Neural cell (in vitro differentiated cells): ENCODE results near the gene CNN3. TPM values are rescaled to one million over a fixed set of nuclear protein-coding genes. Genes with fewer than 3 reads are reported as not detected.

ENCODE experiments used
- H2AFZ ChIP-seq: fragments of 200-600, 300-800 bp; sonication (generic), shearing (Covaris generic); 2 replicates; pipeline ENCODE4 v1.6.0; 2014; ENCODE audit warnings: low read depth, mild to moderate bottlenecking, antibody characterized with exemption, low read length, moderate library complexity
- H3F3A ChIP-seq: fragments of 200-600 bp; shearing (Covaris generic); 2 replicates; pipeline ENCODE4 v1.6.1; 2016; ENCODE audit warnings: mild to moderate bottlenecking, moderate library complexity, mixed read lengths, antibody characterized with exemption, low read length; ENCODE audit not compliant: insufficient read depth, poor library complexity, severe bottlenecking
- H3K27ac ChIP-seq: fragments of 200-600, 300-800 bp; sonication (generic), shearing (Covaris generic); 2 replicates; pipeline ENCODE4 v1.5.1; 2014; ENCODE audit warnings: mild to moderate bottlenecking, low read length, moderate library complexity
- H3K27me3 ChIP-seq: fragments of 300-800, 200-600 bp; sonication (generic), shearing (Covaris generic); 2 replicates; pipeline ENCODE4 v1.6.0; 2014; ENCODE audit warnings: mild to moderate bottlenecking, low read depth, low read length, moderate library complexity; ENCODE audit not compliant: insufficient read depth
- H3K36me3 ChIP-seq: fragments of 300-800, 200-600 bp; sonication (generic), shearing (Covaris generic); 2 replicates; pipeline ENCODE4 v1.5.1; 2014; ENCODE audit warnings: mild to moderate bottlenecking, antibody characterized with exemption, low read length, moderate library complexity; ENCODE audit not compliant: insufficient read depth
- H3K4me2 ChIP-seq: fragments of 300-800, 200-600 bp; sonication (generic), shearing (Covaris generic); 2 replicates; pipeline ENCODE4 v1.6.0; 2014; ENCODE audit warnings: mild to moderate bottlenecking, low read length
- H3K4me3 ChIP-seq: fragments of 300-800, 200-600 bp; sonication (generic), shearing (Covaris generic); 2 replicates; pipeline ENCODE4 v1.5.1; 2014; ENCODE audit warnings: mild to moderate bottlenecking, low read length, moderate library complexity
- H3K79me2 ChIP-seq: fragments of 200-600 bp; shearing (Covaris generic); replicated peaks from 2 replicates; pipeline ENCODE4 v1.6.0; 2014; ENCODE audit warnings: mild to moderate bottlenecking, low read length, moderate library complexity; ENCODE audit not compliant: insufficient read depth
- H3K9ac ChIP-seq: fragments of 300-800, 200-600 bp; sonication (generic), shearing (Covaris generic); 2 replicates; pipeline ENCODE4 v1.6.1; 2016; ENCODE audit warnings: mild to moderate bottlenecking, low read length, mixed read lengths
- H3K9me2 ChIP-seq: fragments of 200-600 bp; shearing (Covaris generic); 2 replicates; pipeline ENCODE4 v1.6.1; 2016; ENCODE audit warnings: mild to moderate bottlenecking, low read length, mixed read lengths; ENCODE audit not compliant: insufficient read depth
- H3K9me3 ChIP-seq: fragments of 200-600, 300-800 bp; sonication (generic), shearing (Covaris generic); 2 replicates; pipeline ENCODE4 v1.6.1; 2016; ENCODE audit warnings: mild to moderate bottlenecking, mixed run types, low read length, moderate library complexity, mixed read lengths
- H4K20me1 ChIP-seq: fragments of 200-600 bp; shearing (Covaris generic); 2 replicates; pipeline ENCODE4 v1.6.1; 2016; ENCODE audit warnings: mild to moderate bottlenecking, mixed run types; ENCODE audit not compliant: insufficient read depth
- CTCF ChIP-seq: fragments of 450-650 bp; IDR thresholded peaks from 2 replicates; pipeline ENCODE4 v1.5.1; 2014; ENCODE audit warnings: antibody characterized with exemption, mild to moderate bottlenecking, moderate library complexity; ENCODE audit not compliant: poor library complexity, severe bottlenecking
- EP300 ChIP-seq: fragments of 450-650 bp; conservative IDR thresholded peaks from 2 replicates; pipeline ENCODE4 v1.6.1; 2014; ENCODE audit warnings: antibody characterized with exemption, mild to moderate bottlenecking, moderate library complexity; ENCODE audit not compliant: poor library complexity, severe bottlenecking
- EZH2 ChIP-seq: fragments of 200-600, 300-800 bp; shearing (Covaris generic), sonication (generic); IDR thresholded peaks from 2 replicates; pipeline ENCODE4 v1.6.1; 2014; ENCODE audit warnings: antibody characterized with exemption, low read length, borderline replicate concordance, mild to moderate bottlenecking; ENCODE audit not compliant: insufficient read depth, poor library complexity, severe bottlenecking
- MXI1 ChIP-seq: fragments of 450-650 bp; conservative IDR thresholded peaks from 2 replicates; pipeline ENCODE4 v1.6.1; 2014; ENCODE audit warnings: antibody characterized with exemption, mild to moderate bottlenecking; ENCODE audit not compliant: poor library complexity, severe bottlenecking
- POLR2AphosphoS5 ChIP-seq: IDR thresholded peaks from 2 replicates; pipeline ENCODE4 v1.6.1; 2012
- RAD21 ChIP-seq: fragments of 450-650 bp; conservative IDR thresholded peaks from 2 replicates; pipeline ENCODE4 v1.6.1; 2014; ENCODE audit warnings: antibody characterized with exemption, mild to moderate bottlenecking, moderate library complexity
- REST ChIP-seq: IDR thresholded peaks from 2 replicates; pipeline ENCODE4 v1.6.1; 2012; ENCODE audit warnings: borderline replicate concordance
- SMC3 ChIP-seq: fragments of 450-650 bp; conservative IDR thresholded peaks from 2 replicates; pipeline ENCODE4 v1.6.1; 2014; ENCODE audit warnings: antibody characterized with exemption, mild to moderate bottlenecking, moderate library complexity; ENCODE audit not compliant: poor library complexity
- TAF1 ChIP-seq: IDR thresholded peaks from 2 replicates; pipeline ENCODE4 v1.6.1; 2012; ENCODE audit warnings: low read depth
- polyA plus RNA-seq: library from polyadenylated mRNA; depleted of rRNA; stranded (reverse); fragments of >200 nt; gene quantifications from 2 replicates; pipeline ENCODE4 v1.2.3, GENCODE V29; 2014

The CNN3 gene
- polyA plus RNA-seq, 1 donor from 2014 or later = 106 TPM

- H3K36me3 ChIP-seq = no peaks in the 10 kb centered on the region
- no peak overlapping the region for H3K4me2 ChIP-seq
- H4K20me1 ChIP-seq = no peaks in the 10 kb centered on the region
- H3K4me3 ChIP-seq = no peak overlapping the region
- H3K9me2 ChIP-seq = no peaks in the 10 kb centered on the region
- TF ChIP-seq TAF1 (no peak), EP300 (no peak), MXI1 (no peak), RAD21 (no peak), EZH2 (no peak), SMC3 (no peak)
- no peak overlapping the region for H3K27ac ChIP-seq
- H3K79me2 ChIP-seq = no peaks in the 10 kb centered on the region
- no peak overlapping the region for H2AFZ ChIP-seq
- H3F3A ChIP-seq = no peaks in the 10 kb centered on the region
- no peaks in the 10 kb centered on the region for H3K27me3 ChIP-seq
- no peaks in the 10 kb centered on the region for H3K9me3 ChIP-seq
- H3K9ac ChIP-seq = no peak overlapping the region
These were observed 61.5 kb downstream of the CNN3 start for GRCh38 chr1:94865360-94865759.

- H3F3A ChIP-seq = no peaks in the 10 kb centered on the region
- no peak overlapping the region for H3K4me2 ChIP-seq
- H3K36me3 ChIP-seq = no peaks in the 10 kb centered on the region
- TF ChIP-seq SMC3 = no peak
- no peak for TF ChIP-seq MXI1
- TF ChIP-seq REST = no peak
- no peak for TF ChIP-seq CTCF
- TF ChIP-seq RAD21 = no peak
- no peak for TF ChIP-seq TAF1
- no peak for TF ChIP-seq EP300
- TF ChIP-seq EZH2 = no peak
- TF ChIP-seq POLR2AphosphoS5 = no peak
- no peak overlapping the region for H3K4me3 ChIP-seq
- H3K9me3 ChIP-seq = no peaks in the 10 kb centered on the region
- no peak overlapping the region for H3K27ac ChIP-seq
- H3K9me2 ChIP-seq = no peaks in the 10 kb centered on the region
- no peaks in the 10 kb centered on the region for H3K27me3 ChIP-seq
- no peaks in the 10 kb centered on the region for H4K20me1 ChIP-seq
- H3K9ac ChIP-seq = no peak overlapping the region
- H2AFZ ChIP-seq = no peak overlapping the region
- H3K79me2 ChIP-seq = no peaks in the 10 kb centered on the region
These were observed 62.1 kb downstream of the CNN3 start for GRCh38 chr1:94864821-94865220.

GRCh38 chr1:94863919-94864318 lies 63.0 kb downstream of the CNN3 start:
- Histone ChIP-seq H3K4me3 (no peak overlapping the region), H3K4me2 (no peak overlapping the region), H3F3A (no peaks in the 10 kb centered on the region), H3K27me3 (no peaks in the 10 kb centered on the region), H3K9me3 (no peaks in the 10 kb centered on the region), H3K36me3 (no peaks in the 10 kb centered on the region), H3K79me2 (no peaks in the 10 kb centered on the region), H3K27ac (no peak overlapping the region), H4K20me1 (no peaks in the 10 kb centered on the region), H3K9ac (no peak overlapping the region), H2AFZ (no peak overlapping the region), H3K9me2 (no peaks in the 10 kb centered on the region)
- TF ChIP-seq MXI1 (no peak), EP300 (no peak), RAD21 (no peak), SMC3 (no peak)
